HepG2 (cell line): ENCODE measurements around the gene TPRN. TPM values are rescaled to one million over a fixed set of nuclear protein-coding genes. Genes with fewer than 3 reads are reported as not detected.

Experiments
- CREM ChIP-seq, 2 experiments: sonication (generic) in 1 of 2; formaldehyde crosslinking in 1 of 2; IDR thresholded peaks; 2 replicates each; pipeline versions ENCODE4 v1.4.0 to v1.6.1; 2016 to 2020; ENCODE audit warnings: antibody characterized with exemption in 1 of 2, mild to moderate bottlenecking in 1 of 2, missing genetic modification reagents in 1 of 2
- GABPB1 ChIP-seq: IDR thresholded peaks from 2 replicates; pipeline ENCODE4 v1.6.1; 2016; ENCODE audit warnings: mild to moderate bottlenecking, missing genetic modification reagents, moderate library complexity, missing compliant biosample characterization
- NKX3-1 ChIP-seq: sonication (generic); formaldehyde crosslinking; IDR thresholded peaks from 2 replicates; pipeline ENCODE4 v1.5.0; 2020; ENCODE audit warnings: missing genetic modification reagents
- PLRG1 ChIP-seq: fragments of 450-650 bp; conservative IDR thresholded peaks from 2 replicates; pipeline ENCODE4 v1.6.1; 2016
- RFX1 ChIP-seq: fragments of 450-650 bp; IDR thresholded peaks from 2 replicates; pipeline ENCODE4 v1.6.1; 2017
- SOX13 ChIP-seq, 3 experiments: fragments of 450-650 bp in 1 of 3; sonication (generic) in 1 of 3; formaldehyde crosslinking in 1 of 3; IDR thresholded peaks in 2 of 3; conservative IDR thresholded peaks in 1 of 3; 2 replicates each; pipeline versions ENCODE4 v1.5.0 to v1.6.1; 2016 to 2020; ENCODE audit warnings: antibody characterized with exemption in 1 of 3, mild to moderate bottlenecking in 1 of 3, missing compliant biosample characterization in 1 of 3, missing genetic modification reagents in 1 of 3, moderate library complexity in 1 of 3
- ZNF101 ChIP-seq: sonication (generic); formaldehyde crosslinking; IDR thresholded peaks from 2 replicates; pipeline ENCODE4 v1.4.0; 2020; ENCODE audit warnings: mild to moderate bottlenecking, low read depth, missing genetic modification reagents, borderline replicate concordance
- ZNF570 ChIP-seq: sonication (generic); formaldehyde crosslinking; IDR thresholded peaks from 2 replicates; pipeline ENCODE4 v1.4.0; 2020; ENCODE audit warnings: mild to moderate bottlenecking, missing genetic modification reagents, borderline replicate concordance
- ZNF816 ChIP-seq: sonication (generic); formaldehyde crosslinking; IDR thresholded peaks from 2 replicates; pipeline ENCODE4 v1.8.0; 2022; ENCODE audit warnings: missing genetic modification reagents, mild to moderate bottlenecking, borderline replicate concordance
- ZNF883 ChIP-seq: sonication (generic); formaldehyde crosslinking; IDR thresholded peaks from 2 replicates; pipeline ENCODE4 v1.5.1; 2020; ENCODE audit warnings: mild to moderate bottlenecking, missing genetic modification reagents; ENCODE audit errors: not compliant biosample characterization
- ZSCAN31 ChIP-seq: sonication (generic); formaldehyde crosslinking; IDR thresholded peaks from 2 replicates; pipeline ENCODE4 v1.5.0; 2020; ENCODE audit warnings: low read depth, mild to moderate bottlenecking, missing genetic modification reagents
- polyA plus RNA-seq, 8 experiments: library from polyadenylated mRNA; depleted of rRNA in 3 of 8; stranded (reverse) in 7 of 8; unstranded in 1 of 8; fragments of >200 nt; fragmentation: Illumina TruSeq in 4 of 8; extraction: Trizol in 4 of 8; gene quantifications; 2 replicates each; pipeline versions ENCODE4 v1.2.1 to v1.2.3, GENCODE V29; 2011 to 2016; ENCODE audit warnings: low read depth in 4 of 8, missing spikeins in 1 of 8, mixed read lengths in 1 of 8; ENCODE audit not compliant: insufficient read depth in 1 of 8
- total RNA-seq, 5 experiments: library from RNA; depleted of rRNA; stranded (reverse); fragments of >200 nt; fragmentation: Illumina TruSeq; extraction: Trizol; gene quantifications; 2 replicates each; pipeline ENCODE4 v1.2.3, GENCODE V29; 2016; ENCODE audit warnings: low read depth in 1 of 5
- TF ChIP-seq, protein P1 (sequence below), 2 experiments: fragments of 450-650 bp in 1 of 2; sonication (generic) in 1 of 2; formaldehyde crosslinking in 1 of 2; IDR thresholded peaks; 2 replicates each; pipeline versions ENCODE4 v1.6.1 to v1.8.0; 2016 to 2022; ENCODE audit warnings: antibody characterized with exemption in 1 of 2, mild to moderate bottlenecking in 1 of 2, missing genetic modification reagents in 1 of 2
- TF ChIP-seq, protein P2 (sequence below): sonication (generic); formaldehyde crosslinking; conservative IDR thresholded peaks from 2 replicates; pipeline ENCODE4 v1.4.0; 2020; ENCODE audit warnings: missing genetic modification reagents
- TF ChIP-seq, protein P3 (sequence below): sonication (generic); formaldehyde crosslinking; IDR thresholded peaks from 2 replicates; pipeline ENCODE4 v1.5.1; 2020; ENCODE audit warnings: mild to moderate bottlenecking, missing genetic modification reagents, moderate library complexity

The TPRN gene
- total and polyA plus RNA-seq, 2 of the 13 experiments (the other 11 are each of a cell fraction or from before 2014, with no cell fraction given): 10.1 to 19.2 TPM

DNA sequence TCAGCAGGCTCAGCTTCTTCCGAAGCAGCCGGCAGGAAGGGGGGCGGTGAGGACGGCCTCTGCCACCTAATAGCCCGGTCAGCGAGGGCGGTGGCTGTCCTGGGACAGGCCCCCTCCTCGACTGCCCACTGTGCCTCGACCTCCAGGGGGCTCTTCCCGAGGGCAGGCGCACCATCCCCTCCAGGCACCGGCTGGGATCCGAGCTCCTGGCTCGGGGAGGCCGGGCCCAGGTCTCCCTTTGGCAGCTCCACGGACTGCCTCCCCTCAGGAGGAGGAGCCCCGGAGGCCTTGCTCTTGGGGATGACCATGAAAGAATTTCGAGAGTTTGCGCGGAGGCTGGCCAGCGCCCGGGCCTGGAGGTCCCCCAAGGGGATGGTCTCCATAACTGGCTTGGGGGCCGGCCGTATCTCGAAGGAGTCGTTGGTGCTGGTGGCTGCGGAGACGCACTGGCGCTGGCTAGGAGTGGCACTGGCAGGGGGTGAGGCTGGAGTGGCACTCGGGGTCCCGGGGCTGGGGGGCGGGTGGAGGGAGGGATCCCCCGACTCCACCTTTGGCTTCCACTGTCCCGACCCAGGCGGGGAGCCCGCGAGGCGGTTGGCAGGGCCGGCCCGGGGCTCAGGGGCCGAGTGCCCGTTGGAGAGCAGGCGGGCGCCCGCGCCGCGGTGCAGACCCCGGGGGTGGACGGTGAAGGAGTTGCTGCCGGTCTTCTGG, 975 bp downstream of the TPRN start (continued):
- TF ChIP-seq, protein P1, sequence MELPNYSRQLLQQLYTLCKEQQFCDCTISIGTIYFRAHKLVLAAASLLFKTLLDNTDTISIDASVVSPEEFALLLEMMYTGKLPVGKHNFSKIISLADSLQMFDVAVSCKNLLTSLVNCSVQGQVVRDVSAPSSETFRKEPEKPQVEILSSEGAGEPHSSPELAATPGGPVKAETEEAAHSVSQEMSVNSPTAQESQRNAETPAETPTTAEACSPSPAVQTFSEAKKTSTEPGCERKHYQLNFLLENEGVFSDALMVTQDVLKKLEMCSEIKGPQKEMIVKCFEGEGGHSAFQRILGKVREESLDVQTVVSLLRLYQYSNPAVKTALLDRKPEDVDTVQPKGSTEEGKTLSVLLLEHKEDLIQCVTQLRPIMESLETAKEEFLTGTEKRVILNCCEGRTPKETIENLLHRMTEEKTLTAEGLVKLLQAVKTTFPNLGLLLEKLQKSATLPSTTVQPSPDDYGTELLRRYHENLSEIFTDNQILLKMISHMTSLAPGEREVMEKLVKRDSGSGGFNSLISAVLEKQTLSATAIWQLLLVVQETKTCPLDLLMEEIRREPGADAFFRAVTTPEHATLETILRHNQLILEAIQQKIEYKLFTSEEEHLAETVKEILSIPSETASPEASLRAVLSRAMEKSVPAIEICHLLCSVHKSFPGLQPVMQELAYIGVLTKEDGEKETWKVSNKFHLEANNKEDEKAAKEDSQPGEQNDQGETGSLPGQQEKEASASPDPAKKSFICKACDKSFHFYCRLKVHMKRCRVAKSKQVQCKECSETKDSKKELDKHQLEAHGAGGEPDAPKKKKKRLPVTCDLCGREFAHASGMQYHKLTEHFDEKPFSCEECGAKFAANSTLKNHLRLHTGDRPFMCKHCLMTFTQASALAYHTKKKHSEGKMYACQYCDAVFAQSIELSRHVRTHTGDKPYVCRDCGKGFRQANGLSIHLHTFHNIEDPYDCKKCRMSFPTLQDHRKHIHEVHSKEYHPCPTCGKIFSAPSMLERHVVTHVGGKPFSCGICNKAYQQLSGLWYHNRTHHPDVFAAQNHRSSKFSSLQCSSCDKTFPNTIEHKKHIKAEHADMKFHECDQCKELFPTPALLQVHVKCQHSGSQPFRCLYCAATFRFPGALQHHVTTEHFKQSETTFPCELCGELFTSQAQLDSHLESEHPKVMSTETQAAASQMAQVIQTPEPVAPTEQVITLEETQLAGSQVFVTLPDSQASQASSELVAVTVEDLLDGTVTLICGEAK (IDR thresholded peaks at IDR 0.05): no peak
- TF ChIP-seq, protein P1 (CRISPR knock-in tag; IDR thresholded peaks at IDR 0.05): no peak
- TF ChIP-seq ZNF816 (CRISPR knock-in tag): no peak
- TF ChIP-seq, protein P2, sequence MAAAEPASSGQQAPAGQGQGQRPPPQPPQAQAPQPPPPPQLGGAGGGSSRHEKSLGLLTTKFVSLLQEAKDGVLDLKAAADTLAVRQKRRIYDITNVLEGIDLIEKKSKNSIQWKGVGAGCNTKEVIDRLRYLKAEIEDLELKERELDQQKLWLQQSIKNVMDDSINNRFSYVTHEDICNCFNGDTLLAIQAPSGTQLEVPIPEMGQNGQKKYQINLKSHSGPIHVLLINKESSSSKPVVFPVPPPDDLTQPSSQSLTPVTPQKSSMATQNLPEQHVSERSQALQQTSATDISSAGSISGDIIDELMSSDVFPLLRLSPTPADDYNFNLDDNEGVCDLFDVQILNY: no peak
- TF ChIP-seq RFX1: no peak
- TF ChIP-seq, protein P3, sequence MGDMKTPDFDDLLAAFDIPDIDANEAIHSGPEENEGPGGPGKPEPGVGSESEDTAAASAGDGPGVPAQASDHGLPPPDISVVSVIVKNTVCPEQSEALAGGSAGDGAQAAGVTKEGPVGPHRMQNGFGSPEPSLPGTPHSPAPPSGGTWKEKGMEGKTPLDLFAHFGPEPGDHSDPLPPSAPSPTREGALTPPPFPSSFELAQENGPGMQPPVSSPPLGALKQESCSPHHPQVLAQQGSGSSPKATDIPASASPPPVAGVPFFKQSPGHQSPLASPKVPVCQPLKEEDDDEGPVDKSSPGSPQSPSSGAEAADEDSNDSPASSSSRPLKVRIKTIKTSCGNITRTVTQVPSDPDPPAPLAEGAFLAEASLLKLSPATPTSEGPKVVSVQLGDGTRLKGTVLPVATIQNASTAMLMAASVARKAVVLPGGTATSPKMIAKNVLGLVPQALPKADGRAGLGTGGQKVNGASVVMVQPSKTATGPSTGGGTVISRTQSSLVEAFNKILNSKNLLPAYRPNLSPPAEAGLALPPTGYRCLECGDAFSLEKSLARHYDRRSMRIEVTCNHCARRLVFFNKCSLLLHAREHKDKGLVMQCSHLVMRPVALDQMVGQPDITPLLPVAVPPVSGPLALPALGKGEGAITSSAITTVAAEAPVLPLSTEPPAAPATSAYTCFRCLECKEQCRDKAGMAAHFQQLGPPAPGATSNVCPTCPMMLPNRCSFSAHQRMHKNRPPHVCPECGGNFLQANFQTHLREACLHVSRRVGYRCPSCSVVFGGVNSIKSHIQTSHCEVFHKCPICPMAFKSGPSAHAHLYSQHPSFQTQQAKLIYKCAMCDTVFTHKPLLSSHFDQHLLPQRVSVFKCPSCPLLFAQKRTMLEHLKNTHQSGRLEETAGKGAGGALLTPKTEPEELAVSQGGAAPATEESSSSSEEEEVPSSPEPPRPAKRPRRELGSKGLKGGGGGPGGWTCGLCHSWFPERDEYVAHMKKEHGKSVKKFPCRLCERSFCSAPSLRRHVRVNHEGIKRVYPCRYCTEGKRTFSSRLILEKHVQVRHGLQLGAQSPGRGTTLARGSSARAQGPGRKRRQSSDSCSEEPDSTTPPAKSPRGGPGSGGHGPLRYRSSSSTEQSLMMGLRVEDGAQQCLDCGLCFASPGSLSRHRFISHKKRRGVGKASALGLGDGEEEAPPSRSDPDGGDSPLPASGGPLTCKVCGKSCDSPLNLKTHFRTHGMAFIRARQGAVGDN: peak; percentile 44; the same call in 1 of the 2 replicates
- TF ChIP-seq ZNF570 (CRISPR knock-in tag): no peak
- TF ChIP-seq PLRG1: no peak
- TF ChIP-seq CREM (IDR thresholded peaks at IDR 0.05): no peak
- no peak for TF ChIP-seq CREM (CRISPR knock-in tag; IDR thresholded peaks at IDR 0.05)
- no peak for TF ChIP-seq ZNF883 (CRISPR knock-in tag)
- TF ChIP-seq ZNF101 (CRISPR knock-in tag): no peak
- no peak for TF ChIP-seq ZSCAN31 (CRISPR knock-in tag)
- no peak; the same call in 1 of the 2 replicates for TF ChIP-seq GABPB1 (CRISPR knock-in tag)
- TF ChIP-seq SOX13 (IDR thresholded peaks at IDR 0.05): no peak
- TF ChIP-seq SOX13 (CRISPR knock-in tag; conservative IDR thresholded peaks at IDR 0.05 in 1 of 2, IDR thresholded peaks at IDR 0.05 in 1 of 2): no peak
- no peak for TF ChIP-seq NKX3-1 (CRISPR knock-in tag)
